Stimulated activated naive CD4-positive, alpha-beta T cell (primary cell): ENCODE data around the gene MRTO4.
A peak's percentile ranks its signal among the peaks of the same experiment; 100 is the strongest.
"Not testable (repeated sequence)": the region's sequence is repeated elsewhere in the genome, so short reads cannot be mapped to it uniquely, and the experiment has no call there.

ENCODE experiments used
- DNase-seq, 6 experiments: peaks; one replicate each; lab custom pipeline; 2025; lab: John Stamatoyannopoulos, UW

MRTO4 gene

GRCh38 chr1:19251305-19252196, at the start of gene MRTO4, which contains the start of gene EMC1:
Gene MRTO4, plus strand, starts transcription at chr1:19251805. Its CDS starts 31 bp downstream, at chr1:19251836.
Gene EMC1, minus strand, starts transcription at chr1:19251524. Its CDS starts 15 bp downstream, at chr1:19251509.
- peak; percentile 75 to 96 (median 90) for DNase-seq

GRCh38 chr1:19202396-19202795, 49.2 kb upstream of the MRTO4 start:
- DNase-seq: peak in 2 of 6 experiments; percentile 3 to 4

- DNase-seq: no peak
Observed at GRCh38 chr1:19203440-19203839, 48.2 kb upstream of the MRTO4 start.

- DNase-seq: no peak
Observed at GRCh38 chr1:19204446-19205266, 46.9 kb upstream of the MRTO4 start.

- no peak for DNase-seq
Observed at GRCh38 chr1:19205403-19205802, 46.2 kb upstream of the MRTO4 start.

GRCh38 chr1:19205845-19206244, 45.8 kb upstream of the MRTO4 start:
- DNase-seq: no peak

- DNase-seq: no peak
Observed at GRCh38 chr1:19206947-19207346, 44.7 kb upstream of the MRTO4 start.

GRCh38 chr1:19208710-19209438, 42.7 kb upstream of the MRTO4 start:
- no peak for DNase-seq

GRCh38 chr1:19209439-19209989, 42.1 kb upstream of the MRTO4 start:
- peak in 4 of 6 experiments; percentile 37 to 52 (median 40) for DNase-seq

- peak; percentile 93 to 96 (median 95) for DNase-seq
Observed at GRCh38 chr1:19209990-19210771, 41.4 kb upstream of the MRTO4 start, which contains the start of gene UBR4. Gene UBR4, minus strand, starts transcription at chr1:19210266. Its CDS starts 18 bp downstream, at chr1:19210248.

- no peak for DNase-seq
Observed at GRCh38 chr1:19210772-19211549, 40.6 kb upstream of the MRTO4 start.

- DNase-seq: no peak
Observed at GRCh38 chr1:19212167-19212566, 39.4 kb upstream of the MRTO4 start.

GRCh38 chr1:19213580-19213979, 38.0 kb upstream of the MRTO4 start:
- no peak for DNase-seq

GRCh38 chr1:19216585-19216984, 35.0 kb upstream of the MRTO4 start:
- DNase-seq: not testable (repeated sequence)

- no peak for DNase-seq
Observed at GRCh38 chr1:19219451-19219850, 32.2 kb upstream of the MRTO4 start.

- DNase-seq: no peak
Observed at GRCh38 chr1:19220080-19220846, 31.3 kb upstream of the MRTO4 start.

- DNase-seq: no peak
Observed at GRCh38 chr1:19220991-19221390, 30.6 kb upstream of the MRTO4 start.

- no peak for DNase-seq
Observed at GRCh38 chr1:19222573-19222972, 29.0 kb upstream of the MRTO4 start.
